Endothelial cell of umbilical vein (primary cell): ENCODE data around the gene WDR93.
"Not testable (repeated sequence)": the region's sequence is repeated elsewhere in the genome, so short reads cannot be mapped to it uniquely, and the experiment has no call there.

ENCODE experiments used
- EZH2 ChIP-seq: IDR thresholded peaks from 2 replicates; pipeline ENCODE4 v1.6.1; 2012; ENCODE audit warnings: borderline replicate concordance, low read depth, mild to moderate bottlenecking, moderate library complexity, low read length, inconsistent platforms; ENCODE audit not compliant: severe bottlenecking
- GATA2 ChIP-seq: IDR thresholded peaks from 2 replicates; pipeline ENCODE4 v1.7.0; 2011; ENCODE audit warnings: low read depth, mild to moderate bottlenecking, moderate library complexity, mixed read lengths, low read length; ENCODE audit not compliant: insufficient read length, insufficient read depth
- JUN ChIP-seq: IDR thresholded peaks from 2 replicates; pipeline ENCODE4 v1.6.1; 2011; ENCODE audit warnings: borderline replicate concordance, low read depth; ENCODE audit not compliant: insufficient read length, insufficient read depth
- MYC ChIP-seq: IDR thresholded peaks from one replicate; pipeline ENCODE4 v1.6.1; 2011; ENCODE audit warnings: mild to moderate bottlenecking, low read depth, low read length
- POLR2A ChIP-seq: IDR thresholded peaks from 2 replicates; pipeline ENCODE4 v1.6.1; 2012; ENCODE audit warnings: low read depth, mild to moderate bottlenecking, control low read depth, low read length
- POLR2AphosphoS5 ChIP-seq: IDR thresholded peaks from 2 replicates; pipeline ENCODE4 v1.6.1; 2012; ENCODE audit warnings: low read depth, mild to moderate bottlenecking, control low read depth, low read length, moderate library complexity; ENCODE audit not compliant: insufficient read depth
- TF ChIP-seq, protein P1 (sequence below), 2 donors: IDR thresholded peaks; 1 replicate in 1 of 2; 2 replicates in 1 of 2; pipeline ENCODE4 v1.5.1; 2011; ENCODE audit warnings: low read length in 2 of 2, mild to moderate bottlenecking in 2 of 2, moderate library complexity in 2 of 2, control low read depth in 1 of 2, inconsistent platforms in 1 of 2, low read depth in 1 of 2; ENCODE audit not compliant: insufficient read depth in 1 of 2; ENCODE audit errors: extremely low read depth in 1 of 2
- TF ChIP-seq, protein P2 (sequence below): IDR thresholded peaks from 2 replicates; pipeline ENCODE4 v1.6.1; 2011; ENCODE audit not compliant: insufficient read depth, insufficient read length

- TF ChIP-seq, protein P1, sequence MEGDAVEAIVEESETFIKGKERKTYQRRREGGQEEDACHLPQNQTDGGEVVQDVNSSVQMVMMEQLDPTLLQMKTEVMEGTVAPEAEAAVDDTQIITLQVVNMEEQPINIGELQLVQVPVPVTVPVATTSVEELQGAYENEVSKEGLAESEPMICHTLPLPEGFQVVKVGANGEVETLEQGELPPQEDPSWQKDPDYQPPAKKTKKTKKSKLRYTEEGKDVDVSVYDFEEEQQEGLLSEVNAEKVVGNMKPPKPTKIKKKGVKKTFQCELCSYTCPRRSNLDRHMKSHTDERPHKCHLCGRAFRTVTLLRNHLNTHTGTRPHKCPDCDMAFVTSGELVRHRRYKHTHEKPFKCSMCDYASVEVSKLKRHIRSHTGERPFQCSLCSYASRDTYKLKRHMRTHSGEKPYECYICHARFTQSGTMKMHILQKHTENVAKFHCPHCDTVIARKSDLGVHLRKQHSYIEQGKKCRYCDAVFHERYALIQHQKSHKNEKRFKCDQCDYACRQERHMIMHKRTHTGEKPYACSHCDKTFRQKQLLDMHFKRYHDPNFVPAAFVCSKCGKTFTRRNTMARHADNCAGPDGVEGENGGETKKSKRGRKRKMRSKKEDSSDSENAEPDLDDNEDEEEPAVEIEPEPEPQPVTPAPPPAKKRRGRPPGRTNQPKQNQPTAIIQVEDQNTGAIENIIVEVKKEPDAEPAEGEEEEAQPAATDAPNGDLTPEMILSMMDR (IDR thresholded peaks at IDR 0.05; ENCODE audit: extremely low read depth in 1 of 2, insufficient read depth in 1 of 2, low read depth in 1 of 2, low read length in 2 of 2): not testable (repeated sequence)
- TF ChIP-seq, protein P2, sequence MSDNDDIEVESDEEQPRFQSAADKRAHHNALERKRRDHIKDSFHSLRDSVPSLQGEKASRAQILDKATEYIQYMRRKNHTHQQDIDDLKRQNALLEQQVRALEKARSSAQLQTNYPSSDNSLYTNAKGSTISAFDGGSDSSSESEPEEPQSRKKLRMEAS: not testable (repeated sequence)
- not testable (repeated sequence) for TF ChIP-seq POLR2A, GATA2, POLR2AphosphoS5, JUN, MYC, EZH2
Measured at GRCh38 chr15:89689930-89690275, 708 bp upstream of the WDR93 start.
